OCI-LY3 (cell line): ENCODE measurements around the gene EXOSC10.

Experiments
- EZH2phosphoT487 ChIP-seq: fragments of 200-600 bp; shearing (Covaris generic); IDR thresholded peaks from 2 replicates; pipeline ENCODE4 v1.6.1; 2018; ENCODE audit warnings: antibody characterized with exemption, mixed run types, low read depth
- TF ChIP-seq, protein P1 (sequence below): fragments of 200-600, 300-600 bp; sonication (generic); IDR thresholded peaks from 2 replicates; pipeline ENCODE4 v1.5.1; 2014; ENCODE audit warnings: antibody characterized with exemption, low read length, low read depth

DNA sequence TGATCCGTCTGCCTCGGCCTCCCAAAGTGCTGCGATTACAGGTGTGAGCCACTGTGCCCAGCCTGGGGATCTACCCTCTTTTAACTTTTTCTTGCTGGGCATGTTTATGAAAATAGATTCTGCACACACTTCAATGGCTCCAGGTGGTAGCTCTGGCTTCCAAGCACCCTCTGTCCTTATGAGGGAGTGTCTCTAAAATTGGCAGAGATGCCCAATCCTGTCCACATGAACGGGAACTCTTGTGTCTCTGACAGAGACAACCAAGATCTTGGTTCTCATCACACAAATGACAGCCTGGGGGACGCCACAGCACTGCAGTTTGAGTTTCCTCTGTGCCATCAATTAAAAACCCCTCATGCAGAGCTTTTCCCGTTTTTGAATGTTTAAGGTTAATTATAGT is 46.1 kb upstream of the EXOSC10 start:
- TF ChIP-seq, protein P1, sequence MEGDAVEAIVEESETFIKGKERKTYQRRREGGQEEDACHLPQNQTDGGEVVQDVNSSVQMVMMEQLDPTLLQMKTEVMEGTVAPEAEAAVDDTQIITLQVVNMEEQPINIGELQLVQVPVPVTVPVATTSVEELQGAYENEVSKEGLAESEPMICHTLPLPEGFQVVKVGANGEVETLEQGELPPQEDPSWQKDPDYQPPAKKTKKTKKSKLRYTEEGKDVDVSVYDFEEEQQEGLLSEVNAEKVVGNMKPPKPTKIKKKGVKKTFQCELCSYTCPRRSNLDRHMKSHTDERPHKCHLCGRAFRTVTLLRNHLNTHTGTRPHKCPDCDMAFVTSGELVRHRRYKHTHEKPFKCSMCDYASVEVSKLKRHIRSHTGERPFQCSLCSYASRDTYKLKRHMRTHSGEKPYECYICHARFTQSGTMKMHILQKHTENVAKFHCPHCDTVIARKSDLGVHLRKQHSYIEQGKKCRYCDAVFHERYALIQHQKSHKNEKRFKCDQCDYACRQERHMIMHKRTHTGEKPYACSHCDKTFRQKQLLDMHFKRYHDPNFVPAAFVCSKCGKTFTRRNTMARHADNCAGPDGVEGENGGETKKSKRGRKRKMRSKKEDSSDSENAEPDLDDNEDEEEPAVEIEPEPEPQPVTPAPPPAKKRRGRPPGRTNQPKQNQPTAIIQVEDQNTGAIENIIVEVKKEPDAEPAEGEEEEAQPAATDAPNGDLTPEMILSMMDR: no peak
- TF ChIP-seq EZH2phosphoT487: no peak
